BE2C (cell line): Measurements from ENCODE around the gene COG8.

Experiments
- DNase-seq: peaks from one replicate; pipeline ENCODE4 v3.0.0-alpha.2; 2020
- H3K27me3 ChIP-seq: fragments of 250-450 bp; sonication (Bioruptor Pico); 2 replicates; pipeline ENCODE4 v1.5.1; 2020; ENCODE audit warnings: mild to moderate bottlenecking
- H3K36me3 ChIP-seq: fragments of 250-450 bp; sonication (Bioruptor Pico); 2 replicates; pipeline ENCODE4 v1.5.1; 2020; ENCODE audit warnings: mild to moderate bottlenecking
- H3K4me1 ChIP-seq: fragments of 250-450 bp; sonication (Bioruptor Pico); 2 replicates; pipeline ENCODE4 v1.5.1; 2020
- H3K4me3 ChIP-seq: 2 replicates; pipeline ENCODE4 v1.5.1; 2011; ENCODE audit warnings: low read depth, low read length
- H3K9me3 ChIP-seq: fragments of 250-450 bp; sonication (Bioruptor Pico); 2 replicates; pipeline ENCODE4 v1.5.1; 2020
- CTCF ChIP-seq: IDR thresholded peaks from 2 replicates; pipeline ENCODE4 v1.5.1; 2012; ENCODE audit warnings: mild to moderate bottlenecking, low read depth, low read length

Gene COG8

GRCh38 chr16:69378036-69378435 is 38.7 kb upstream of the COG8 start:
- peaks cover 54% of the 10 kb centered on the region for H3K36me3 ChIP-seq

GRCh38 chr16:69376393-69377059 is 37.2 kb upstream of the COG8 start:
- no peaks in the 10 kb centered on the region for H3K27me3 ChIP-seq
- no peak for TF ChIP-seq CTCF
- no peak for DNase-seq
- H3K36me3 ChIP-seq: peaks cover 48% of the 10 kb centered on the region
- no peaks in the 10 kb centered on the region for H3K4me1 ChIP-seq
- H3K4me3 ChIP-seq: no peak overlapping the region
- no peaks in the 10 kb centered on the region for H3K9me3 ChIP-seq

More at GRCh38 chr16:69378036-69378435, 38.7 kb upstream of the COG8 start:
- no peak for DNase-seq
- TF ChIP-seq CTCF: no peak
- Histone ChIP-seq H3K4me3 (no peak overlapping the region), H3K4me1 (no peaks in the 10 kb centered on the region), H3K27me3 (no peaks in the 10 kb centered on the region), H3K9me3 (no peaks in the 10 kb centered on the region)

- peaks cover 38% of the 10 kb centered on the region for H3K36me3 ChIP-seq
- TF ChIP-seq CTCF: no peak
- no peak for DNase-seq
- H3K4me3 ChIP-seq: no peak overlapping the region
- H3K9me3 ChIP-seq: no peaks in the 10 kb centered on the region
- no peaks in the 10 kb centered on the region for H3K27me3 ChIP-seq
- H3K4me1 ChIP-seq: no peaks in the 10 kb centered on the region
Observed at GRCh38 chr16:69373019-69373418, 33.7 kb upstream of the COG8 start.

- H3K36me3 ChIP-seq: peaks cover 41% of the 10 kb centered on the region
- DNase-seq: no peak
- no peak overlapping the region for H3K4me3 ChIP-seq
- TF ChIP-seq CTCF: no peak
- H3K4me1 ChIP-seq: no peaks in the 10 kb centered on the region
- H3K27me3 ChIP-seq: no peaks in the 10 kb centered on the region
- no peaks in the 10 kb centered on the region for H3K9me3 ChIP-seq
Observed at GRCh38 chr16:69371564-69371963, 32.2 kb upstream of the COG8 start.

GRCh38 chr16:69368866-69369265 is 29.5 kb upstream of the COG8 start:
- no peak for TF ChIP-seq CTCF
- no peaks in the 10 kb centered on the region for H3K4me1 ChIP-seq
- peaks cover 68% of the 10 kb centered on the region for H3K36me3 ChIP-seq
- no peak for DNase-seq
- no peak overlapping the region for H3K4me3 ChIP-seq
- H3K9me3 ChIP-seq: no peaks in the 10 kb centered on the region
- no peaks in the 10 kb centered on the region for H3K27me3 ChIP-seq

GRCh38 chr16:69367980-69368379 is 28.6 kb upstream of the COG8 start:
- no peak for DNase-seq
- H3K27me3 ChIP-seq: no peaks in the 10 kb centered on the region
- H3K36me3 ChIP-seq: peaks cover 68% of the 10 kb centered on the region
- no peak overlapping the region for H3K4me3 ChIP-seq
- H3K9me3 ChIP-seq: no peaks in the 10 kb centered on the region
- no peaks in the 10 kb centered on the region for H3K4me1 ChIP-seq
- TF ChIP-seq CTCF: no peak
